KBM-7 (cell line): ENCODE results near the gene TBX4.

Source experiments
- DNase-seq: peaks from one replicate; pipeline ENCODE4 v3.0.0-alpha.2; 2015
- in situ Hi-C: fragments of 300-500 bp; cut with MboI; formaldehyde crosslinking; loops from 2 replicates; pipeline ENCODE4 v1.14.3; 2020; ENCODE audit warnings: low sequenced_read_pairs, low pct_unique_long_range_greater_than_20kb, mixed read lengths

The TBX4 gene

DNA sequence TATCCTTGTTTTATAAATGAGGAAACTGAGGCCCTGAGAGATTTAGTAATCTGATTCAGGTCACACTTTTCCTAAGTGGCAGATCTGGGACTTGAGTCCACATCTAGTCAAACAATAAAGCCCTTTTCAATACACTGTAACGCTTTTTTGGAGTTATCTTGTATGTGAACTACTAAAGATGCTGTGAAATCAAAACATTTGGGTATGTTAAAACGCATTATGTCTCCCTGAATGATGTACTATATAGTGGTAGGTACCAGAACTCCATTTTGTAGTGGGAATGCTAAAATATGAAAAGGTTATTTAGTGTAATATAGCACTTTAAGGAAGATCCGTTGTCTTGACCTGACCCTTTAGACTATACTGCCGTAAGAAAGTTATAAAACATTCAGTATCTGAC is 81.6 kb downstream of the TBX4 start:
- in situ Hi-C loops = no loop called here
- DNase-seq = no peak

DNA sequence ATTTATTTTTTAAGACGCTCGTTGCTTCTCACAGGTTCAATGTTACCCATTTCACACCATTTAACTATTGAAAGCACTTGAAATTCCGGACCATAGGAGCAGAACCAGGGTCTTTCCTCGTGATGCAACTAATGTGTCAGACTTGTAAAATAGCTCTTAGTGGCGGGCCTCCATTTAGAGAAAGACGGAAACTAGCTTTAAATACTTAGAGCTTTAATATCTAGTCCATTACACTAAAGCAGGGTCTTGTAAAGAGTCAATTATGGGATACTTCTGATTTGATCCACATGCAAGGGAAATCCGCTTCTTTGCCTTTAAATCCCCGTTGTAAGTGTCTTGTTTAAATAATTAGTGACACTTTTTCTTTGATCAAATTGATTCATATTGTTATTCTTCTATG is 82.2 kb downstream of the TBX4 start:
- DNase-seq = no peak
- in situ Hi-C loops = no loop called here
